ENCODE measurements around the gene ACVR2A.

Gene ACVR2A

GRCh38 chr2:147843864-147844696, 749 bp upstream of the ACVR2A start:
- peak; percentile 86 to 91 for DNase-seq (ENCODE audit: low read depth in 1 of 2, low spot score in 1 of 2)

GRCh38 chr2:147845411-147845971, 662 bp downstream of the ACVR2A start:
- in situ Hi-C loops (cut with HindIII; ENCODE audit: low pct_unique_long_range_greater_than_20kb, low sequenced_read_pairs), result no loop called here
- no peak for DNase-seq (ENCODE audit: low read depth in 1 of 2, low spot score in 1 of 2)
- TF ChIP-seq JUND (IDR thresholded peaks at IDR 0.05; ENCODE audit: low read depth), result no peak

More at GRCh38 chr2:147843864-147844696, 749 bp upstream of the ACVR2A start:
- in situ Hi-C loops (cut with HindIII; ENCODE audit: low pct_unique_long_range_greater_than_20kb, low sequenced_read_pairs), result no loop called here
- no peak for TF ChIP-seq JUND (IDR thresholded peaks at IDR 0.05; ENCODE audit: low read depth)

- in situ Hi-C loops (cut with HindIII; ENCODE audit: low pct_unique_long_range_greater_than_20kb, low sequenced_read_pairs), result no loop called here
Measured at GRCh38 chr2:147846412-147847081, 1.7 kb downstream of the ACVR2A start.

GRCh38 chr2:147847746-147848391, 3.0 kb downstream of the ACVR2A start:
- no peak for TF ChIP-seq JUND (IDR thresholded peaks at IDR 0.05; ENCODE audit: low read depth)
- no peak for DNase-seq (ENCODE audit: low read depth in 1 of 2, low spot score in 1 of 2)
- in situ Hi-C loops (cut with HindIII; ENCODE audit: low pct_unique_long_range_greater_than_20kb, low sequenced_read_pairs), result no loop called here

More at GRCh38 chr2:147846412-147847081, 1.7 kb downstream of the ACVR2A start:
- no peak for DNase-seq (ENCODE audit: low read depth in 1 of 2, low spot score in 1 of 2)
- no peak for TF ChIP-seq JUND (IDR thresholded peaks at IDR 0.05; ENCODE audit: low read depth)

GRCh38 chr2:147850838-147851237, 6.0 kb downstream of the ACVR2A start:
- no peak for DNase-seq (ENCODE audit: low read depth in 1 of 2, low spot score in 1 of 2)
- in situ Hi-C loops (cut with HindIII; ENCODE audit: low pct_unique_long_range_greater_than_20kb, low sequenced_read_pairs), result no loop called here
- TF ChIP-seq JUND (IDR thresholded peaks at IDR 0.05; ENCODE audit: low read depth), result no peak

GRCh38 chr2:147851244-147851930, 6.6 kb downstream of the ACVR2A start:
- in situ Hi-C loops (cut with HindIII; ENCODE audit: low pct_unique_long_range_greater_than_20kb, low sequenced_read_pairs), result no loop called here
- no peak for TF ChIP-seq JUND (IDR thresholded peaks at IDR 0.05; ENCODE audit: low read depth)
- no peak for DNase-seq (ENCODE audit: low read depth in 1 of 2, low spot score in 1 of 2)

- in situ Hi-C loops (cut with HindIII; ENCODE audit: low pct_unique_long_range_greater_than_20kb, low sequenced_read_pairs), result no loop called here
- no peak for DNase-seq (ENCODE audit: low read depth in 1 of 2, low spot score in 1 of 2)
- TF ChIP-seq JUND (IDR thresholded peaks at IDR 0.05; ENCODE audit: low read depth), result no peak
Measured at GRCh38 chr2:147854557-147855134, 9.8 kb downstream of the ACVR2A start.

- no peak for DNase-seq (ENCODE audit: low read depth in 1 of 2, low spot score in 1 of 2)
- in situ Hi-C loops (cut with HindIII; ENCODE audit: low pct_unique_long_range_greater_than_20kb, low sequenced_read_pairs), result no loop called here
Measured at GRCh38 chr2:147855316-147855715, 10.5 kb downstream of the ACVR2A start.

GRCh38 chr2:147855977-147856376, 11.1 kb downstream of the ACVR2A start:
- DNase-seq (ENCODE audit: low read depth in 1 of 2, low spot score in 1 of 2), result no peak
- in situ Hi-C loops (cut with HindIII; ENCODE audit: low pct_unique_long_range_greater_than_20kb, low sequenced_read_pairs), result no loop called here
- TF ChIP-seq JUND (IDR thresholded peaks at IDR 0.05; ENCODE audit: low read depth), result no peak

More at GRCh38 chr2:147855316-147855715, 10.5 kb downstream of the ACVR2A start:
- no peak for TF ChIP-seq JUND (IDR thresholded peaks at IDR 0.05; ENCODE audit: low read depth)

GRCh38 chr2:147860009-147860408, 15.2 kb downstream of the ACVR2A start:
- no peak for DNase-seq (ENCODE audit: low read depth in 1 of 2, low spot score in 1 of 2)
- in situ Hi-C loops (cut with HindIII; ENCODE audit: low pct_unique_long_range_greater_than_20kb, low sequenced_read_pairs), result no loop called here
- no peak for TF ChIP-seq JUND (IDR thresholded peaks at IDR 0.05; ENCODE audit: low read depth)

- in situ Hi-C loops (cut with HindIII; ENCODE audit: low pct_unique_long_range_greater_than_20kb, low sequenced_read_pairs), result no loop called here
- no peak for DNase-seq (ENCODE audit: low read depth in 1 of 2, low spot score in 1 of 2)
- no peak for TF ChIP-seq JUND (IDR thresholded peaks at IDR 0.05; ENCODE audit: low read depth)
Measured at GRCh38 chr2:147862859-147863516, 18.2 kb downstream of the ACVR2A start.

Data from T47D (cell line).